Fibroblast of mammary gland (primary cell): Measurements from ENCODE around the gene TMEM255B.
A peak's percentile ranks its signal among the peaks of the same experiment; 100 is the strongest.

ENCODE experiments used
- DNase-seq: peaks from one replicate; pipeline ENCODE4 v3.0.0-alpha.2; 2010; ENCODE audit warnings: low read depth
- H3K4me3 ChIP-seq: 2 replicates; pipeline ENCODE4 v1.5.1; 2011; ENCODE audit warnings: low read depth, mild to moderate bottlenecking, low read length, moderate library complexity; ENCODE audit not compliant: control insufficient read depth
- CTCF ChIP-seq: conservative IDR thresholded peaks from 2 replicates; pipeline ENCODE4 v1.5.1; 2011; ENCODE audit warnings: low read depth, low read length, inconsistent platforms; ENCODE audit not compliant: control insufficient read depth, insufficient read depth

Gene TMEM255B

GRCh38 chr13:113756441-113757097, 2.5 kb upstream of the TMEM255B start:
- no peak for TF ChIP-seq CTCF
- DNase-seq = peak; percentile 34
- no peak overlapping the region for H3K4me3 ChIP-seq

- no peak for TF ChIP-seq CTCF
- DNase-seq = no peak
- peak overlapping the region; percentile 50 for H3K4me3 ChIP-seq
Measured at GRCh38 chr13:113759525-113760137, 605 bp downstream of the TMEM255B start.

- DNase-seq = no peak
- H3K4me3 ChIP-seq = no peak overlapping the region
- no peak for TF ChIP-seq CTCF
Measured at GRCh38 chr13:113761136-113761535, 2.1 kb downstream of the TMEM255B start.

- H3K4me3 ChIP-seq = no peak overlapping the region
- no peak for TF ChIP-seq CTCF
- no peak for DNase-seq
Measured at GRCh38 chr13:113762075-113762474, 3.0 kb downstream of the TMEM255B start.

GRCh38 chr13:113762538-113762937, 3.5 kb downstream of the TMEM255B start:
- no peak overlapping the region for H3K4me3 ChIP-seq
- DNase-seq = no peak
- TF ChIP-seq CTCF = no peak

GRCh38 chr13:113763254-113763653, 4.2 kb downstream of the TMEM255B start:
- no peak overlapping the region for H3K4me3 ChIP-seq
- no peak for DNase-seq
- no peak for TF ChIP-seq CTCF
